PC-9 (cell line): Measurements from ENCODE around the gene PRKG2.

Source experiments
- CTCF ChIP-seq: fragments of 200-600 bp; sonication (generic); conservative IDR thresholded peaks from 2 replicates; pipeline ENCODE4 v1.6.1; 2017; ENCODE audit warnings: mixed run types, antibody characterized with exemption, mild to moderate bottlenecking, moderate library complexity
- EZH2 ChIP-seq: fragments of 200-600 bp; sonication (generic); IDR thresholded peaks from 2 replicates; pipeline ENCODE4 v1.8.0; 2017; ENCODE audit warnings: antibody characterized with exemption, low read depth

- TF ChIP-seq CTCF (no peak), EZH2 (no peak)
These were observed 48.4 kb downstream of the PRKG2 start for GRCh38 chr4:81166458-81167160.
